ENCODE results near the gene SLC8A3. TPM values are rescaled to one million over a fixed set of nuclear protein-coding genes. Genes with fewer than 3 reads are reported as not detected.

Gene SLC8A3
- total RNA-seq, 1 donor from 2014 or later = 0.43 TPM

GRCh38 chr14:70097576-70098249 lies 91.0 kb downstream of the SLC8A3 start:
- no peak for TF ChIP-seq CTCF (IDR thresholded peaks at IDR 0.05; ENCODE audit: unreplicated experiment)
- Mint-ChIP-seq H3K36me3 (ENCODE audit: insufficient read depth) (no peaks in the 10 kb centered on the region), H3K4me3 (ENCODE audit: low read depth) (no peak overlapping the region), H3K27me3 (peaks cover 11% of the 10 kb centered on the region), H3K27ac (no peak overlapping the region), H3K4me1 (ENCODE audit: low read depth) (peaks cover 1% of the 10 kb centered on the region), H3K9me3 (ENCODE audit: low read depth) (no peaks in the 10 kb centered on the region)
- DNase-seq (ENCODE audit: low spot score, unreplicated experiment) = no peak

GRCh38 chr14:70096866-70097265 lies 91.9 kb downstream of the SLC8A3 start:
- no peaks in the 10 kb centered on the region for H3K9me3 Mint-ChIP-seq (ENCODE audit: low read depth)

GRCh38 chr14:70094631-70095030 lies 94.1 kb downstream of the SLC8A3 start:
- H3K4me1 Mint-ChIP-seq (ENCODE audit: low read depth) = peaks cover 1% of the 10 kb centered on the region

More at GRCh38 chr14:70096866-70097265, 91.9 kb downstream of the SLC8A3 start:
- H3K27me3 Mint-ChIP-seq = peaks cover 11% of the 10 kb centered on the region
- H3K27ac Mint-ChIP-seq = no peak overlapping the region
- H3K4me3 Mint-ChIP-seq (ENCODE audit: low read depth) = no peak overlapping the region
- H3K36me3 Mint-ChIP-seq (ENCODE audit: insufficient read depth) = no peaks in the 10 kb centered on the region
- peaks cover 1% of the 10 kb centered on the region for H3K4me1 Mint-ChIP-seq (ENCODE audit: low read depth)
- peak; percentile 56 for TF ChIP-seq CTCF (IDR thresholded peaks at IDR 0.05; ENCODE audit: unreplicated experiment)
- DNase-seq (ENCODE audit: low spot score, unreplicated experiment) = no peak

GRCh38 chr14:70094106-70094505 lies 94.6 kb downstream of the SLC8A3 start:
- no peak overlapping the region for H3K27ac Mint-ChIP-seq
- no peak overlapping the region for H3K4me3 Mint-ChIP-seq (ENCODE audit: low read depth)
- H3K9me3 Mint-ChIP-seq (ENCODE audit: low read depth) = no peaks in the 10 kb centered on the region
- no peak for TF ChIP-seq CTCF (IDR thresholded peaks at IDR 0.05; ENCODE audit: unreplicated experiment)
- DNase-seq (ENCODE audit: low spot score, unreplicated experiment) = no peak
- H3K36me3 Mint-ChIP-seq (ENCODE audit: insufficient read depth) = no peaks in the 10 kb centered on the region
- peaks cover 1% of the 10 kb centered on the region for H3K4me1 Mint-ChIP-seq (ENCODE audit: low read depth)
- H3K27me3 Mint-ChIP-seq = peaks cover 8% of the 10 kb centered on the region

More at GRCh38 chr14:70094631-70095030, 94.1 kb downstream of the SLC8A3 start:
- Mint-ChIP-seq H3K27ac (no peak overlapping the region), H3K9me3 (ENCODE audit: low read depth) (no peaks in the 10 kb centered on the region), H3K4me3 (ENCODE audit: low read depth) (no peak overlapping the region), H3K36me3 (ENCODE audit: insufficient read depth) (no peaks in the 10 kb centered on the region), H3K27me3 (peaks cover 8% of the 10 kb centered on the region)
- DNase-seq (ENCODE audit: low spot score, unreplicated experiment) = no peak
- TF ChIP-seq CTCF (IDR thresholded peaks at IDR 0.05; ENCODE audit: unreplicated experiment) = no peak

- H3K9me3 Mint-ChIP-seq (ENCODE audit: low read depth) = no peaks in the 10 kb centered on the region
- TF ChIP-seq CTCF (IDR thresholded peaks at IDR 0.05; ENCODE audit: unreplicated experiment) = no peak
- H3K27ac Mint-ChIP-seq = no peak overlapping the region
- H3K27me3 Mint-ChIP-seq = peaks cover 4% of the 10 kb centered on the region
- peaks cover 1% of the 10 kb centered on the region for H3K4me1 Mint-ChIP-seq (ENCODE audit: low read depth)
- H3K4me3 Mint-ChIP-seq (ENCODE audit: low read depth) = no peak overlapping the region
- DNase-seq (ENCODE audit: low spot score, unreplicated experiment) = no peak
- no peaks in the 10 kb centered on the region for H3K36me3 Mint-ChIP-seq (ENCODE audit: insufficient read depth)
These were observed 95.6 kb downstream of the SLC8A3 start for GRCh38 chr14:70093156-70093555.
